Measurements from ENCODE around the gene ELFN2. TPM values are rescaled to one million over a fixed set of nuclear protein-coding genes. Genes with fewer than 3 reads are reported as not detected.

The ELFN2 gene
- total RNA-seq, 4 donors from 2014 or later, result 0.30 to 0.76 TPM; not detected in 2

GRCh38 chr22:37374571-37374970, 52.7 kb downstream of the ELFN2 start:
- TF ChIP-seq CTCF (IDR thresholded peaks at IDR 0.05) (no peak), POLR2A (IDR thresholded peaks at IDR 0.05) (no peak)
- no peak for DNase-seq
- H3K27me3 ChIP-seq, result peaks cover 0 to 4% of the 10 kb centered on the region in 2 donors
- H3K4me1 ChIP-seq, result no peaks in the 10 kb centered on the region
- no peaks in the 10 kb centered on the region for H3K9me3 ChIP-seq
- H3K27ac ChIP-seq, result no peak overlapping the region
- intact Hi-C loops (cut with DNase I; ENCODE audit: low total_unique reads), result no loop called here
- H3K36me3 ChIP-seq, result no peaks in the 10 kb centered on the region
- H3K4me3 ChIP-seq, result no peak overlapping the region

- Histone ChIP-seq H3K4me3 (no peak overlapping the region), H3K36me3 (no peaks in the 10 kb centered on the region), H3K4me1 (no peaks in the 10 kb centered on the region), H3K27ac (no peak overlapping the region), H3K9me3 (no peaks in the 10 kb centered on the region), H3K27me3 (peaks cover 0 to 4% of the 10 kb centered on the region in 2 donors)
- TF ChIP-seq CTCF (IDR thresholded peaks at IDR 0.05), result no peak
- TF ChIP-seq POLR2A (IDR thresholded peaks at IDR 0.05), result no peak
- DNase-seq, result no peak
- intact Hi-C loops (cut with DNase I; ENCODE audit: low total_unique reads), result no loop called here
These were observed 53.8 kb downstream of the ELFN2 start for GRCh38 chr22:37373451-37373850.

- Histone ChIP-seq H3K36me3 (no peaks in the 10 kb centered on the region), H3K27ac (no peak overlapping the region), H3K4me3 (no peak overlapping the region), H3K27me3 (no peaks in the 10 kb centered on the region), H3K9me3 (no peaks in the 10 kb centered on the region), H3K4me1 (no peaks in the 10 kb centered on the region)
- DNase-seq, result no peak
- TF ChIP-seq CTCF (IDR thresholded peaks at IDR 0.05), result no peak
- no peak for TF ChIP-seq POLR2A (IDR thresholded peaks at IDR 0.05)
- intact Hi-C loops (cut with DNase I; ENCODE audit: low total_unique reads), result no loop called here
These were observed 55.4 kb downstream of the ELFN2 start for GRCh38 chr22:37371911-37372310.

- H3K4me3 ChIP-seq, result no peak overlapping the region
- no peaks in the 10 kb centered on the region for H3K9me3 ChIP-seq
- no peaks in the 10 kb centered on the region for H3K27me3 ChIP-seq
- TF ChIP-seq POLR2A (IDR thresholded peaks at IDR 0.05) (no peak), CTCF (IDR thresholded peaks at IDR 0.05) (no peak)
- DNase-seq, result no peak
- no peak overlapping the region for H3K27ac ChIP-seq
- no peaks in the 10 kb centered on the region for H3K36me3 ChIP-seq
- no peaks in the 10 kb centered on the region for H3K4me1 ChIP-seq
- intact Hi-C loops (cut with DNase I; ENCODE audit: low total_unique reads), result no loop called here
These were observed 55.8 kb downstream of the ELFN2 start for GRCh38 chr22:37371491-37371890.

GRCh38 chr22:37370306-37370979, 56.8 kb downstream of the ELFN2 start:
- intact Hi-C loops (cut with DNase I; ENCODE audit: low total_unique reads), result no loop called here
- no peak for TF ChIP-seq POLR2A (IDR thresholded peaks at IDR 0.05)
- TF ChIP-seq CTCF (IDR thresholded peaks at IDR 0.05), result no peak
- no peak overlapping the region for H3K27ac ChIP-seq
- no peak for DNase-seq
- H3K4me1 ChIP-seq, result no peaks in the 10 kb centered on the region
- no peaks in the 10 kb centered on the region for H3K36me3 ChIP-seq
- no peaks in the 10 kb centered on the region for H3K9me3 ChIP-seq
- H3K27me3 ChIP-seq, result no peaks in the 10 kb centered on the region
- H3K4me3 ChIP-seq, result no peak overlapping the region
